ENCODE measurements around the gene PKNOX2.

DNA sequence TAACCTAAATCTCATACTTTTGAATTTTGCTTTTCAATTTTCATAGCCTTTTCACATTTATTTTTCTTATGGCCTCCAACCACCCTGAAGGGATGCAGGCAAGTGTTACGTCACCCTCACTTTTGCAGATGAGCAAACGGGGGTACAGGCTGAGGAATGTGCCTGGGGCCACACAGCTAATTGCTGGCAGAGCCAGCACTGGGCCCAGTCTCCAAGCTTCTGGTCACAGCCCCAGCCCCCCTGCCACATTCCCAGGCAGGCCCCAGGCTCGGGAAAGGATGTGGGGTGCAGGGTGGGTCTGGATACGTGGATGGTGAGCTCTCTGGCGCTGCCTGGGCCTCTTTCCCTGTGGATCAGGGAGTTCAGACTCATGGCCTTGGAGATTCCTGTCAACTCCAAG is 138.6 kb downstream of the PKNOX2 start:
- TF ChIP-seq POLR2A (IDR thresholded peaks at IDR 0.05; ENCODE audit: low read length) (no peak), GATA1 (IDR thresholded peaks at IDR 0.05; ENCODE audit: low read depth, low read length) (no peak)
